Stimulated activated CD8-positive, alpha-beta memory T cell treated with anti-CD3 and anti-CD28 coated beads, Interleukin-12 subunit alpha, Interleukin-12 subunit beta, amount 100 ng/mL, for 4 hours (primary cell): ENCODE results near the gene MFN2.
"Not testable (repeated sequence)": the region's sequence is repeated elsewhere in the genome, so short reads cannot be mapped to it uniquely, and the experiment has no call there.

Experiments
- DNase-seq: peaks from one replicate; pipeline ENCODE4 v3.0.0-alpha.2; 2020; ENCODE audit warnings: low read depth

The MFN2 gene

GRCh38 chr1:11998636-11999035 is 18.4 kb downstream of the MFN2 start:
- DNase-seq: no peak

GRCh38 chr1:11999236-11999635 is 19.0 kb downstream of the MFN2 start:
- DNase-seq: no peak

- no peak for DNase-seq
These were observed 21.1 kb downstream of the MFN2 start for GRCh38 chr1:12001249-12001917.

- no peak for DNase-seq
These were observed 21.8 kb downstream of the MFN2 start for GRCh38 chr1:12001996-12002493.

GRCh38 chr1:12003762-12004161 is 23.5 kb downstream of the MFN2 start:
- DNase-seq: no peak

- DNase-seq: no peak
These were observed 25.4 kb downstream of the MFN2 start for GRCh38 chr1:12005488-12006166.

GRCh38 chr1:12006167-12006921 is 26.1 kb downstream of the MFN2 start:
- DNase-seq: no peak

GRCh38 chr1:12007204-12007603 is 27.0 kb downstream of the MFN2 start:
- DNase-seq: no peak

- not testable (repeated sequence) for DNase-seq
These were observed 28.1 kb downstream of the MFN2 start for GRCh38 chr1:12008355-12008754.

GRCh38 chr1:12009318-12009947 is 29.2 kb downstream of the MFN2 start:
- no peak for DNase-seq

- DNase-seq: no peak
These were observed 30.7 kb downstream of the MFN2 start for GRCh38 chr1:12010746-12011570.

- DNase-seq: no peak
These were observed 31.8 kb downstream of the MFN2 start for GRCh38 chr1:12011998-12012397.

- DNase-seq: no peak
These were observed 32.5 kb downstream of the MFN2 start for GRCh38 chr1:12012560-12013316.

- DNase-seq: no peak
These were observed 34.1 kb downstream of the MFN2 start for GRCh38 chr1:12014141-12014991.

GRCh38 chr1:12015001-12015491 is 34.8 kb downstream of the MFN2 start:
- DNase-seq: no peak

GRCh38 chr1:12015499-12015898 is 35.3 kb downstream of the MFN2 start:
- DNase-seq: no peak

GRCh38 chr1:12016182-12016581 is 35.9 kb downstream of the MFN2 start:
- no peak for DNase-seq

GRCh38 chr1:12019858-12020509 is 39.7 kb downstream of the MFN2 start:
- DNase-seq: no peak

- DNase-seq: no peak
These were observed 41.4 kb downstream of the MFN2 start for GRCh38 chr1:12021616-12022015.
